Calu3 (cell line): Measurements from ENCODE around the gene SBF2. TPM values are rescaled to one million over a fixed set of nuclear protein-coding genes. Genes with fewer than 3 reads are reported as not detected.

ENCODE experiments used
- BruUV-seq: library from RNA; stranded (reverse); fragments of 400-500 nt; replicated peaks from 2 replicates; lab custom pipeline; 2021; lab: Mats Ljungman, UMichigan
- CTCF ChIA-PET: fragments of 300-600 bp; sonication (Branson Sonifier 250); formaldehyde crosslinking; loops from one replicate; lab custom pipeline; 2022; ENCODE audit warnings: antibody characterized with exemption; lab: Charles Lee
- DNase-seq: peaks from one replicate; pipeline ENCODE4 v3.0.0; 2022
- H3K27ac Mint-ChIP-seq: one replicate; pipeline ENCODE4 v1.8.0; 2022; ENCODE audit warnings: mixed read lengths; ENCODE audit not compliant: unreplicated experiment
- H3K27me3 Mint-ChIP-seq: one replicate; pipeline ENCODE4 v1.8.0; 2022; ENCODE audit warnings: mixed read lengths; ENCODE audit not compliant: unreplicated experiment
- H3K36me3 Mint-ChIP-seq: one replicate; pipeline ENCODE4 v1.8.0; 2022; ENCODE audit warnings: mild to moderate bottlenecking, moderate library complexity, mixed read lengths; ENCODE audit not compliant: insufficient read depth, unreplicated experiment
- H3K4me1 Mint-ChIP-seq: one replicate; pipeline ENCODE4 v1.8.0; 2022; ENCODE audit warnings: mild to moderate bottlenecking, low read depth, mixed read lengths; ENCODE audit not compliant: unreplicated experiment
- H3K4me3 Mint-ChIP-seq: one replicate; pipeline ENCODE4 v1.8.0; 2022; ENCODE audit warnings: mild to moderate bottlenecking, low read depth, moderate library complexity, mixed read lengths; ENCODE audit not compliant: unreplicated experiment
- H3K9me3 Mint-ChIP-seq: one replicate; pipeline ENCODE4 v1.8.0; 2022; ENCODE audit warnings: low read depth, mixed read lengths; ENCODE audit not compliant: unreplicated experiment
- CTCF ChIP-seq: fragments of 200-600 bp; IDR thresholded peaks from one replicate; pipeline ENCODE4 v1.8.0; 2022; ENCODE audit warnings: antibody characterized with exemption; ENCODE audit not compliant: unreplicated experiment
- intact Hi-C: fragments of 100-400 bp; cut with micrococcal nuclease; formaldehyde crosslinking; loops from one replicate; pipeline ENCODE4 v1.10.0; 2022; ENCODE audit not compliant: unreplicated experiment
- total RNA-seq: library from RNA; stranded (reverse); gene quantifications from 2 replicates; pipeline ENCODE4 v1.2.3, GENCODE V29; 2022

SBF2 gene
- total RNA-seq, 1 experiment from 2014 or later = 39.0 TPM

GRCh38 chr11:10225553-10225952 is 68.5 kb downstream of the SBF2 start:
- H3K36me3 Mint-ChIP-seq = no peaks in the 10 kb centered on the region
- H3K4me3 Mint-ChIP-seq = no peak overlapping the region
- intact Hi-C loops = no loop called here
- peaks cover 9% of the 10 kb centered on the region for H3K9me3 Mint-ChIP-seq
- H3K27me3 Mint-ChIP-seq = no peaks in the 10 kb centered on the region
- TF ChIP-seq CTCF = no peak
- DNase-seq = no peak
- CTCF ChIA-PET = no interaction called here
- H3K27ac Mint-ChIP-seq = no peak overlapping the region
- no TSS peak for BruUV-seq
- no peaks in the 10 kb centered on the region for H3K4me1 Mint-ChIP-seq

GRCh38 chr11:10222399-10222798 is 71.6 kb downstream of the SBF2 start:
- DNase-seq = no peak
- Mint-ChIP-seq H3K27ac (no peak overlapping the region), H3K4me3 (no peak overlapping the region), H3K27me3 (no peaks in the 10 kb centered on the region), H3K36me3 (no peaks in the 10 kb centered on the region), H3K4me1 (no peaks in the 10 kb centered on the region), H3K9me3 (peaks cover 12% of the 10 kb centered on the region)
- CTCF ChIA-PET = no interaction called here
- no TSS peak for BruUV-seq
- intact Hi-C loops = no loop called here
- no peak for TF ChIP-seq CTCF

GRCh38 chr11:10221342-10221741 is 72.7 kb downstream of the SBF2 start:
- intact Hi-C loops = no loop called here

GRCh38 chr11:10211470-10211869 is 82.5 kb downstream of the SBF2 start:
- no peak for TF ChIP-seq CTCF
- Mint-ChIP-seq H3K9me3 (no peaks in the 10 kb centered on the region), H3K27me3 (no peaks in the 10 kb centered on the region), H3K36me3 (no peaks in the 10 kb centered on the region), H3K4me1 (no peaks in the 10 kb centered on the region), H3K27ac (no peak overlapping the region), H3K4me3 (no peak overlapping the region)
- intact Hi-C loops = no loop called here
- no peak for DNase-seq
- CTCF ChIA-PET = no interaction called here
- BruUV-seq = no TSS peak

More at GRCh38 chr11:10221342-10221741, 72.7 kb downstream of the SBF2 start:
- CTCF ChIA-PET = no interaction called here
- TF ChIP-seq CTCF = no peak
- Mint-ChIP-seq H3K4me1 (no peaks in the 10 kb centered on the region), H3K9me3 (peaks cover 12% of the 10 kb centered on the region), H3K27ac (no peak overlapping the region), H3K36me3 (no peaks in the 10 kb centered on the region), H3K27me3 (no peaks in the 10 kb centered on the region), H3K4me3 (no peak overlapping the region)
- DNase-seq = no peak
- no TSS peak for BruUV-seq
